HepG2 (cell line): Measurements from ENCODE around the gene VSIG8. TPM values are rescaled to one million over a fixed set of nuclear protein-coding genes. Genes with fewer than 3 reads are reported as not detected.

Experiments used
- ATAC-seq: fragments of 200-7000 bp; cut with Tn5 transposase; 3 replicates; pipeline ENCODE4 v1.9.1; 2020; ENCODE audit warnings: mild to moderate bottlenecking, moderate library complexity
- BruUV-seq: library from RNA; stranded (reverse); fragments of 400-500 nt; replicated peaks from 2 replicates; lab custom pipeline; 2021; lab: Mats Ljungman, UMichigan
- CTCF ChIA-PET: fragments of 300-600 bp; formaldehyde crosslinking; extraction: SDS; loops from one replicate; lab custom pipeline; 2021; ENCODE audit warnings: low total read pairs, inconsistent platforms, low intra/inter-chr PET ratio; lab: Yijun Ruan, JAX
- POLR2A ChIA-PET: fragments of 350-600 bp; sonication (Branson Sonifier 250); formaldehyde crosslinking; loops from one replicate; lab custom pipeline; 2020; ENCODE audit warnings: antibody characterized with exemption, inconsistent platforms; lab: Yijun Ruan, JAX
- DNase-seq: peaks from one replicate; pipeline ENCODE4 v3.0.0-alpha.2; 2015; ENCODE audit warnings: low spot score
- FAIRE-seq: peaks from 3 replicates; lab custom pipeline; 2011; peaks lifted over from hg19 to GRCh38; lab: Jason Lieb, UNC
- H2AFZ ChIP-seq: one replicate; pipeline ENCODE4 v1.6.1; 2011; ENCODE audit warnings: low read length, inconsistent platforms
- H3K27ac ChIP-seq: fragments of 300-600 bp; 3 replicates; pipeline ENCODE4 v1.8.0; 2011; ENCODE audit warnings: mixed run types, mild to moderate bottlenecking, mixed read lengths, low read length, inconsistent platforms; ENCODE audit not compliant: insufficient read depth; ENCODE audit errors: extremely low read length
- H3K27me3 ChIP-seq, 2 experiments: fragments of 200-600 bp in 1 of 2; 2 replicates in 1 of 2; 3 replicates in 1 of 2; pipeline versions ENCODE4 v1.6.0 to v1.8.0; 2011; ENCODE audit warnings: low read length in 2 of 2, mild to moderate bottlenecking in 2 of 2, moderate library complexity in 2 of 2, inconsistent platforms in 1 of 2; ENCODE audit not compliant: insufficient read depth in 2 of 2, control insufficient read depth in 1 of 2
- H3K36me3 ChIP-seq, 2 experiments: fragments of 200-600 bp in 1 of 2; replicated peaks in 1 of 2; 2 replicates in 1 of 2; 3 replicates in 1 of 2; pipeline versions ENCODE4 v1.5.1 to v1.8.0; 2011; ENCODE audit warnings: low read length in 2 of 2, inconsistent platforms in 1 of 2; ENCODE audit not compliant: insufficient read depth in 2 of 2, control insufficient read depth in 1 of 2
- H3K4me1 ChIP-seq: 2 replicates; pipeline ENCODE4 v1.5.1; 2012; ENCODE audit warnings: low read length, inconsistent platforms; ENCODE audit not compliant: insufficient read depth
- H3K4me2 ChIP-seq: 2 replicates; pipeline ENCODE4 v1.6.0; 2011; ENCODE audit warnings: low read depth, low read length, inconsistent platforms
- H3K4me3 ChIP-seq, 3 experiments: fragments of 200-600 bp in 1 of 3; sonication (generic), shearing (Covaris generic) in 1 of 3; replicated peaks in 1 of 3; 2 replicates each; pipeline ENCODE4 v1.5.1; 2011 to 2016; ENCODE audit warnings: low read length in 3 of 3, inconsistent platforms in 2 of 3, low read depth in 2 of 3, mild to moderate bottlenecking in 2 of 3, control low read depth in 1 of 3, mixed read lengths in 1 of 3; ENCODE audit not compliant: insufficient read depth in 1 of 3
- H3K79me2 ChIP-seq: one replicate; pipeline ENCODE4 v1.6.1; 2011; ENCODE audit warnings: low read length, inconsistent platforms; ENCODE audit not compliant: insufficient read depth
- H3K9ac ChIP-seq: 2 replicates; pipeline ENCODE4 v1.6.0; 2011; ENCODE audit warnings: mild to moderate bottlenecking, low read depth, low read length, inconsistent platforms; ENCODE audit not compliant: insufficient read depth
- H3K9me3 ChIP-seq: 2 replicates; pipeline ENCODE4 v1.5.1; 2012; ENCODE audit warnings: mild to moderate bottlenecking, low read length
- H4K20me1 ChIP-seq: 2 replicates; pipeline ENCODE4 v1.6.0; 2011; ENCODE audit warnings: inconsistent platforms, mild to moderate bottlenecking, low read length, moderate library complexity; ENCODE audit not compliant: insufficient read depth
- CAMTA2 ChIP-seq: sonication (generic); formaldehyde crosslinking; IDR thresholded peaks from 2 replicates; pipeline ENCODE4 v1.4.0; 2020; ENCODE audit warnings: mild to moderate bottlenecking, missing genetic modification reagents, borderline replicate concordance
- FOXC1 ChIP-seq: sonication (generic); formaldehyde crosslinking; IDR thresholded peaks from 2 replicates; pipeline ENCODE4 v1.8.0; 2022; ENCODE audit warnings: mild to moderate bottlenecking, missing genetic modification reagents, borderline replicate concordance
- GATAD1 ChIP-seq: IDR thresholded peaks from 2 replicates; pipeline ENCODE4 v1.6.1; 2016; ENCODE audit warnings: missing genetic modification reagents, missing compliant biosample characterization
- IRF2 ChIP-seq: IDR thresholded peaks from 2 replicates; pipeline ENCODE4 v1.6.1; 2018; ENCODE audit warnings: missing genetic modification reagents, missing compliant biosample characterization
- NBN ChIP-seq: fragments of 450-650 bp; conservative IDR thresholded peaks from 2 replicates; pipeline ENCODE4 v1.6.1; 2017
- ZNF17 ChIP-seq: sonication (generic); formaldehyde crosslinking; IDR thresholded peaks from 2 replicates; pipeline ENCODE4 v1.5.0; 2020; ENCODE audit warnings: mild to moderate bottlenecking, missing genetic modification reagents
- ZNF431 ChIP-seq: sonication (generic); formaldehyde crosslinking; IDR thresholded peaks from 2 replicates; pipeline ENCODE4 v1.9.0; 2022; ENCODE audit warnings: missing genetic modification reagents, low read depth, mild to moderate bottlenecking, borderline replicate concordance
- WGBS: methylation state at CpG from one replicate; pipeline ENCODE4 v1.1.6; 2017; ENCODE audit warnings: low lambda C conversion rate; 5-methylcytosine and 5-hydroxymethylcytosine counted together
- in situ Hi-C: cut with HindIII; loops from 2 replicates; pipeline ENCODE4 v1.10.0; 2017; ENCODE audit warnings: low pct_unique_long_range_greater_than_20kb; ENCODE audit not compliant: extremely low pct_ligation_motif_present
- intact Hi-C: fragments of 100-400 bp; cut with micrococcal nuclease; formaldehyde crosslinking; loops from one replicate; pipeline ENCODE4 v1.10.0; 2022; ENCODE audit not compliant: unreplicated experiment
- polyA plus RNA-seq, 8 experiments: library from polyadenylated mRNA; depleted of rRNA in 3 of 8; stranded (reverse) in 7 of 8; unstranded in 1 of 8; fragments of >200 nt; fragmentation: Illumina TruSeq in 4 of 8; extraction: Trizol in 4 of 8; gene quantifications; 2 replicates each; pipeline versions ENCODE4 v1.2.1 to v1.2.3, GENCODE V29; 2011 to 2016; ENCODE audit warnings: low read depth in 4 of 8, missing spikeins in 1 of 8, mixed read lengths in 1 of 8; ENCODE audit not compliant: insufficient read depth in 1 of 8
- total RNA-seq, 5 experiments: library from RNA; depleted of rRNA; stranded (reverse); fragments of >200 nt; fragmentation: Illumina TruSeq; extraction: Trizol; gene quantifications; 2 replicates each; pipeline ENCODE4 v1.2.3, GENCODE V29; 2016; ENCODE audit warnings: low read depth in 1 of 5
- TF ChIP-seq, protein P1 (sequence below): IDR thresholded peaks from 2 replicates; pipeline ENCODE4 v1.6.1; 2016; ENCODE audit warnings: low read depth, control low read depth
- TF ChIP-seq, protein P2 (sequence below): sonication (generic); formaldehyde crosslinking; IDR thresholded peaks from 2 replicates; pipeline ENCODE4 v1.5.0; 2020; ENCODE audit warnings: mild to moderate bottlenecking, missing genetic modification reagents, borderline replicate concordance
- TF ChIP-seq, protein P3 (sequence below): sonication (generic); formaldehyde crosslinking; IDR thresholded peaks from 2 replicates; pipeline ENCODE4 v1.5.0; 2020; ENCODE audit warnings: mild to moderate bottlenecking, missing genetic modification reagents
- TF ChIP-seq, protein P4 (sequence below): IDR thresholded peaks from 2 replicates; pipeline ENCODE4 v1.6.1; 2012; ENCODE audit warnings: low read length, improper control_type of control experiment

VSIG8 gene
- total and polyA plus RNA-seq, 2 of the 13 experiments (the other 11 are each of a cell fraction or from before 2014, with no cell fraction given) = not detected

DNA sequence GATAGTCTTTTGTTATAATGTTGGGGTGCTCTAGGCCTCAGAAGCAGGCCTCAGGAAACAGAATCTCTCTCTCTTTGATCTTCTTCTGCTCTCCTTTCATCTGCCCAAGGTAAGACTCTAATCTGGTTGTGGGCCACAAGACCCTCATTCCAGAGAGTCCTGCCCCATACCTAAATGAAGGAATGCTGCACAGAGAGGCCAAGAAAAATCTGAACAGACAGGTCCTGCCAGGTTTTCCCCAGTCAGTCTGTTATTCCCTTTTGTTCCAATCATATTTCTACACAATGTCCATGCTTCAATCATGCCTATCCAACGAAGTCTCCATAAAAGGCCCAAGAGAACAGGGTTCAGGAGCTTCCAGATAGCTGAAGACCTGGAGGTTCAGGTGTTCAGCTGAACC, 44.5 kb upstream of the VSIG8 start:
- BruUV-seq = no TSS peak
- ATAC-seq = no peak
- TF ChIP-seq NBN = no peak
- TF ChIP-seq, protein P1, sequence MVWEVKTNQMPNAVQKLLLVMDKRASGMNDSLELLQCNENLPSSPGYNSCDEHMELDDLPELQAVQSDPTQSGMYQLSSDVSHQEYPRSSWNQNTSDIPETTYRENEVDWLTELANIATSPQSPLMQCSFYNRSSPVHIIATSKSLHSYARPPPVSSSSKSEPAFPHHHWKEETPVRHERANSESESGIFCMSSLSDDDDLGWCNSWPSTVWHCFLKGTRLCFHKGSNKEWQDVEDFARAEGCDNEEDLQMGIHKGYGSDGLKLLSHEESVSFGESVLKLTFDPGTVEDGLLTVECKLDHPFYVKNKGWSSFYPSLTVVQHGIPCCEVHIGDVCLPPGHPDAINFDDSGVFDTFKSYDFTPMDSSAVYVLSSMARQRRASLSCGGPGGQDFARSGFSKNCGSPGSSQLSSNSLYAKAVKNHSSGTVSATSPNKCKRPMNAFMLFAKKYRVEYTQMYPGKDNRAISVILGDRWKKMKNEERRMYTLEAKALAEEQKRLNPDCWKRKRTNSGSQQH (CRISPR knock-in tag) = no peak
- TF ChIP-seq, protein P2, sequence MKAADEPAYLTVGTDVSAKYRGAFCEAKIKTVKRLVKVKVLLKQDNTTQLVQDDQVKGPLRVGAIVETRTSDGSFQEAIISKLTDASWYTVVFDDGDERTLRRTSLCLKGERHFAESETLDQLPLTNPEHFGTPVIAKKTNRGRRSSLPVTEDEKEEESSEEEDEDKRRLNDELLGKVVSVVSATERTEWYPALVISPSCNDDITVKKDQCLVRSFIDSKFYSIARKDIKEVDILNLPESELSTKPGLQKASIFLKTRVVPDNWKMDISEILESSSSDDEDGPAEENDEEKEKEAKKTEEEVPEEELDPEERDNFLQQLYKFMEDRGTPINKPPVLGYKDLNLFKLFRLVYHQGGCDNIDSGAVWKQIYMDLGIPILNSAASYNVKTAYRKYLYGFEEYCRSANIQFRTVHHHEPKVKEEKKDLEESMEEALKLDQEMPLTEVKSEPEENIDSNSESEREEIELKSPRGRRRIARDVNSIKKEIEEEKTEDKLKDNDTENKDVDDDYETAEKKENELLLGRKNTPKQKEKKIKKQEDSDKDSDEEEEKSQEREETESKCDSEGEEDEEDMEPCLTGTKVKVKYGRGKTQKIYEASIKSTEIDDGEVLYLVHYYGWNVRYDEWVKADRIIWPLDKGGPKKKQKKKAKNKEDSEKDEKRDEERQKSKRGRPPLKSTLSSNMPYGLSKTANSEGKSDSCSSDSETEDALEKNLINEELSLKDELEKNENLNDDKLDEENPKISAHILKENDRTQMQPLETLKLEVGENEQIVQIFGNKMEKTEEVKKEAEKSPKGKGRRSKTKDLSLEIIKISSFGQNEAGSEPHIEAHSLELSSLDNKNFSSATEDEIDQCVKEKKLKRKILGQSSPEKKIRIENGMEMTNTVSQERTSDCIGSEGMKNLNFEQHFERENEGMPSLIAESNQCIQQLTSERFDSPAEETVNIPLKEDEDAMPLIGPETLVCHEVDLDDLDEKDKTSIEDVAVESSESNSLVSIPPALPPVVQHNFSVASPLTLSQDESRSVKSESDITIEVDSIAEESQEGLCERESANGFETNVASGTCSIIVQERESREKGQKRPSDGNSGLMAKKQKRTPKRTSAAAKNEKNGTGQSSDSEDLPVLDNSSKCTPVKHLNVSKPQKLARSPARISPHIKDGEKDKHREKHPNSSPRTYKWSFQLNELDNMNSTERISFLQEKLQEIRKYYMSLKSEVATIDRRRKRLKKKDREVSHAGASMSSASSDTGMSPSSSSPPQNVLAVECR = no peak
- TF ChIP-seq IRF2 (CRISPR knock-in tag) = no peak
- no peak for TF ChIP-seq FOXC1 (CRISPR knock-in tag)
- no peak for TF ChIP-seq CAMTA2 (CRISPR knock-in tag)
- TF ChIP-seq, protein P3, sequence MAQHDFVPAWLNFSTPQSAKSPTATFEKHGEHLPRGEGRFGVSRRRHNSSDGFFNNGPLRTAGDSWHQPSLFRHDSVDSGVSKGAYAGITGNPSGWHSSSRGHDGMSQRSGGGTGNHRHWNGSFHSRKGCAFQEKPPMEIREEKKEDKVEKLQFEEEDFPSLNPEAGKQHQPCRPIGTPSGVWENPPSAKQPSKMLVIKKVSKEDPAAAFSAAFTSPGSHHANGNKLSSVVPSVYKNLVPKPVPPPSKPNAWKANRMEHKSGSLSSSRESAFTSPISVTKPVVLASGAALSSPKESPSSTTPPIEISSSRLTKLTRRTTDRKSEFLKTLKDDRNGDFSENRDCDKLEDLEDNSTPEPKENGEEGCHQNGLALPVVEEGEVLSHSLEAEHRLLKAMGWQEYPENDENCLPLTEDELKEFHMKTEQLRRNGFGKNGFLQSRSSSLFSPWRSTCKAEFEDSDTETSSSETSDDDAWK (CRISPR knock-in tag) = no peak
- TF ChIP-seq, protein P4, sequence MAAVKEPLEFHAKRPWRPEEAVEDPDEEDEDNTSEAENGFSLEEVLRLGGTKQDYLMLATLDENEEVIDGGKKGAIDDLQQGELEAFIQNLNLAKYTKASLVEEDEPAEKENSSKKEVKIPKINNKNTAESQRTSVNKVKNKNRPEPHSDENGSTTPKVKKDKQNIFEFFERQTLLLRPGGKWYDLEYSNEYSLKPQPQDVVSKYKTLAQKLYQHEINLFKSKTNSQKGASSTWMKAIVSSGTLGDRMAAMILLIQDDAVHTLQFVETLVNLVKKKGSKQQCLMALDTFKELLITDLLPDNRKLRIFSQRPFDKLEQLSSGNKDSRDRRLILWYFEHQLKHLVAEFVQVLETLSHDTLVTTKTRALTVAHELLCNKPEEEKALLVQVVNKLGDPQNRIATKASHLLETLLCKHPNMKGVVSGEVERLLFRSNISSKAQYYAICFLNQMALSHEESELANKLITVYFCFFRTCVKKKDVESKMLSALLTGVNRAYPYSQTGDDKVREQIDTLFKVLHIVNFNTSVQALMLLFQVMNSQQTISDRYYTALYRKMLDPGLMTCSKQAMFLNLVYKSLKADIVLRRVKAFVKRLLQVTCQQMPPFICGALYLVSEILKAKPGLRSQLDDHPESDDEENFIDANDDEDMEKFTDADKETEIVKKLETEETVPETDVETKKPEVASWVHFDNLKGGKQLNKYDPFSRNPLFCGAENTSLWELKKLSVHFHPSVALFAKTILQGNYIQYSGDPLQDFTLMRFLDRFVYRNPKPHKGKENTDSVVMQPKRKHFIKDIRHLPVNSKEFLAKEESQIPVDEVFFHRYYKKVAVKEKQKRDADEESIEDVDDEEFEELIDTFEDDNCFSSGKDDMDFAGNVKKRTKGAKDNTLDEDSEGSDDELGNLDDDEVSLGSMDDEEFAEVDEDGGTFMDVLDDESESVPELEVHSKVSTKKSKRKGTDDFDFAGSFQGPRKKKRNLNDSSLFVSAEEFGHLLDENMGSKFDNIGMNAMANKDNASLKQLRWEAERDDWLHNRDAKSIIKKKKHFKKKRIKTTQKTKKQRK = no peak
- TF ChIP-seq ZNF17 (CRISPR knock-in tag) = no peak
- no peak for TF ChIP-seq ZNF431 (CRISPR knock-in tag)
- TF ChIP-seq GATAD1 (CRISPR knock-in tag) = no peak

More for the DNA sequence above, 44.5 kb upstream of the VSIG8 start:
- Histone ChIP-seq H3K27me3 (peaks cover 0 to 4% of the 10 kb centered on the region in 2 experiments; a peak in 1 of 5 replicates), H3K9ac (no peak overlapping the region), H4K20me1 (no peaks in the 10 kb centered on the region), H3K79me2 (no peaks in the 10 kb centered on the region), H3K36me3 (no peaks in the 10 kb centered on the region), H3K27ac (no peak overlapping the region), H3K4me1 (peaks cover 13% of the 10 kb centered on the region), H3K9me3 (no peaks in the 10 kb centered on the region), H3K4me3 (no peak overlapping the region), H3K4me2 (no peak overlapping the region), H2AFZ (no peak overlapping the region)
- no peak for FAIRE-seq
- WGBS = 6% methylated on average over 1 of the region's 1 CpG
- POLR2A ChIA-PET = no interaction called here
- intact Hi-C loops (no loop called here), in situ Hi-C loops (no loop called here)
- DNase-seq = no peak
- CTCF ChIA-PET = no interaction called here
